ENCODE results near the gene OR52E4. TPM values are rescaled to one million over a fixed set of nuclear protein-coding genes. Genes with fewer than 3 reads are reported as not detected.

OR52E4 gene
- total and polyA plus RNA-seq, 2 donors (not counting 1 experiment from before 2014, with no cell fraction given), result not detected

- Histone ChIP-seq H3K4me3 (replicated peaks in 1 of 4; ENCODE audit: control extremely low read depth in 1 of 4, insufficient read depth in 1 of 4, low read depth in 3 of 4, low read length in 4 of 4) (no peak overlapping the region), H3K27ac (ENCODE audit: insufficient read depth, low read length) (no peak overlapping the region), H2AFZ (ENCODE audit: low read length) (no peak overlapping the region), H3K4me2 (ENCODE audit: extremely low read depth, insufficient read depth, low read length) (no peak overlapping the region), H3K4me1 (ENCODE audit: control insufficient read depth, extremely low read depth, insufficient read depth, low read length) (no peaks in the 10 kb centered on the region), H3K36me3 (ENCODE audit: control insufficient read depth, insufficient read depth, low read length) (no peaks in the 10 kb centered on the region), H3K79me2 (ENCODE audit: control insufficient read depth, insufficient read depth, low read length) (no peaks in the 10 kb centered on the region), H3K27me3 (ENCODE audit: control insufficient read depth, insufficient read depth, low read length) (no peaks in the 10 kb centered on the region), H3K9me3 (ENCODE audit: control insufficient read depth, insufficient read depth, low read depth, low read length) (no peaks in the 10 kb centered on the region), H4K20me1 (ENCODE audit: control insufficient read depth, extremely low read depth, insufficient read depth, low read length) (no peaks in the 10 kb centered on the region), H3K9ac (ENCODE audit: insufficient read depth, low read length) (no peak overlapping the region)
- DNase-seq (ENCODE audit: low read depth in 2 of 2), result no peak
- TF ChIP-seq, protein P1, sequence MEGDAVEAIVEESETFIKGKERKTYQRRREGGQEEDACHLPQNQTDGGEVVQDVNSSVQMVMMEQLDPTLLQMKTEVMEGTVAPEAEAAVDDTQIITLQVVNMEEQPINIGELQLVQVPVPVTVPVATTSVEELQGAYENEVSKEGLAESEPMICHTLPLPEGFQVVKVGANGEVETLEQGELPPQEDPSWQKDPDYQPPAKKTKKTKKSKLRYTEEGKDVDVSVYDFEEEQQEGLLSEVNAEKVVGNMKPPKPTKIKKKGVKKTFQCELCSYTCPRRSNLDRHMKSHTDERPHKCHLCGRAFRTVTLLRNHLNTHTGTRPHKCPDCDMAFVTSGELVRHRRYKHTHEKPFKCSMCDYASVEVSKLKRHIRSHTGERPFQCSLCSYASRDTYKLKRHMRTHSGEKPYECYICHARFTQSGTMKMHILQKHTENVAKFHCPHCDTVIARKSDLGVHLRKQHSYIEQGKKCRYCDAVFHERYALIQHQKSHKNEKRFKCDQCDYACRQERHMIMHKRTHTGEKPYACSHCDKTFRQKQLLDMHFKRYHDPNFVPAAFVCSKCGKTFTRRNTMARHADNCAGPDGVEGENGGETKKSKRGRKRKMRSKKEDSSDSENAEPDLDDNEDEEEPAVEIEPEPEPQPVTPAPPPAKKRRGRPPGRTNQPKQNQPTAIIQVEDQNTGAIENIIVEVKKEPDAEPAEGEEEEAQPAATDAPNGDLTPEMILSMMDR (conservative IDR thresholded peaks at IDR 0.05 in 1 of 2, IDR thresholded peaks at IDR 0.05 in 1 of 2; ENCODE audit: low read depth in 1 of 2, low read length in 2 of 2), result no peak
- no peak for TF ChIP-seq EZH2 (IDR thresholded peaks at IDR 0.05; ENCODE audit: low read length, missing control alignments)
These were observed 42.7 kb upstream of the OR52E4 start for GRCh38 chr11:5837695-5838094.

GRCh38 chr11:5841797-5842196 lies 38.6 kb upstream of the OR52E4 start, which contains the start of gene OR52E6:
Gene OR52E6, minus strand, starts transcription at chr11:5841897. Its CDS starts 0 bp downstream, at chr11:5841897.
- no peak for DNase-seq (ENCODE audit: low read depth in 2 of 2)
- Histone ChIP-seq H3K4me1 (ENCODE audit: control insufficient read depth, extremely low read depth, insufficient read depth, low read length) (no peaks in the 10 kb centered on the region), H3K36me3 (ENCODE audit: control insufficient read depth, insufficient read depth, low read length) (no peaks in the 10 kb centered on the region), H2AFZ (ENCODE audit: low read length) (no peak within 1 kb of the TSS), H3K9ac (ENCODE audit: insufficient read depth, low read length) (no peak within 1 kb of the TSS), H3K4me3 (replicated peaks in 1 of 4; ENCODE audit: control extremely low read depth in 1 of 4, insufficient read depth in 1 of 4, low read depth in 3 of 4, low read length in 4 of 4) (no peak within 1 kb of the TSS), H3K79me2 (ENCODE audit: control insufficient read depth, insufficient read depth, low read length) (no peaks in the 10 kb centered on the region), H3K27me3 (ENCODE audit: control insufficient read depth, insufficient read depth, low read length) (no peaks in the 10 kb centered on the region), H3K27ac (ENCODE audit: insufficient read depth, low read length) (no peak within 1 kb of the TSS), H3K4me2 (ENCODE audit: extremely low read depth, insufficient read depth, low read length) (no peak within 1 kb of the TSS), H3K9me3 (ENCODE audit: control insufficient read depth, insufficient read depth, low read depth, low read length) (no peaks in the 10 kb centered on the region), H4K20me1 (ENCODE audit: control insufficient read depth, extremely low read depth, insufficient read depth, low read length) (no peaks in the 10 kb centered on the region)
- TF ChIP-seq EZH2 (IDR thresholded peaks at IDR 0.05; ENCODE audit: low read length, missing control alignments), result no peak
- TF ChIP-seq, protein P1 (conservative IDR thresholded peaks at IDR 0.05 in 1 of 2, IDR thresholded peaks at IDR 0.05 in 1 of 2; ENCODE audit: low read depth in 1 of 2, low read length in 2 of 2), result no peak

DNA sequence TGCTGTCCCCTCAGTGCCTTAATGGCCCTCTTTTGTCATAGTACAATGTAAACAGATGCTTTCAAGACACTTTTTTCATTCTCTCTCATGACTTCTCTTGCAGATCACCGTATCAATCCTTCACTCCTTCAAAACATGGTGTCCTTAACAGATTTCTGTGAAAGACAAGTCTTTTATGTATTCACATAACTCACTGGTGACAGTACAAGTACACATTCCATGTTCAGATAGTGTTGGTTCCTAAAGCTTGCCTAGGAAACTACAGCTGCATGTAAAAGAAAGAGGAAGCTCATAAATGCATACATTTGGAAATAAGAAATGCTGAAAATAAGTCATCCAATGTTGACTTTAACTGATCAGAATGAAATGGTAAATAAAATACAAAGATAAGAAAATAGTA lies 33.7 kb upstream of the OR52E4 start:
- no peak for TF ChIP-seq EZH2 (IDR thresholded peaks at IDR 0.05; ENCODE audit: low read length, missing control alignments)
- TF ChIP-seq, protein P1 (conservative IDR thresholded peaks at IDR 0.05 in 1 of 2, IDR thresholded peaks at IDR 0.05 in 1 of 2; ENCODE audit: low read depth in 1 of 2, low read length in 2 of 2), result no peak
- Histone ChIP-seq H3K4me2 (ENCODE audit: extremely low read depth, insufficient read depth, low read length) (no peak overlapping the region), H3K27me3 (ENCODE audit: control insufficient read depth, insufficient read depth, low read length) (no peaks in the 10 kb centered on the region), H3K36me3 (ENCODE audit: control insufficient read depth, insufficient read depth, low read length) (no peaks in the 10 kb centered on the region), H4K20me1 (ENCODE audit: control insufficient read depth, extremely low read depth, insufficient read depth, low read length) (no peaks in the 10 kb centered on the region), H3K4me3 (replicated peaks in 1 of 4; ENCODE audit: control extremely low read depth in 1 of 4, insufficient read depth in 1 of 4, low read depth in 3 of 4, low read length in 4 of 4) (no peak overlapping the region), H3K9ac (ENCODE audit: insufficient read depth, low read length) (no peak overlapping the region), H3K4me1 (ENCODE audit: control insufficient read depth, extremely low read depth, insufficient read depth, low read length) (no peaks in the 10 kb centered on the region), H3K27ac (ENCODE audit: insufficient read depth, low read length) (no peak overlapping the region), H3K79me2 (ENCODE audit: control insufficient read depth, insufficient read depth, low read length) (no peaks in the 10 kb centered on the region), H2AFZ (ENCODE audit: low read length) (no peak overlapping the region), H3K9me3 (ENCODE audit: control insufficient read depth, insufficient read depth, low read depth, low read length) (no peaks in the 10 kb centered on the region)
- DNase-seq (ENCODE audit: low read depth in 2 of 2), result no peak
